Brain pericyte (primary cell): ENCODE results near the gene TGFBR3.

Source experiments
- DNase-seq: peaks from one replicate; pipeline ENCODE4 v3.0.0-alpha.2; 2012; ENCODE audit warnings: low read depth, low spot score

TGFBR3 gene

DNA sequence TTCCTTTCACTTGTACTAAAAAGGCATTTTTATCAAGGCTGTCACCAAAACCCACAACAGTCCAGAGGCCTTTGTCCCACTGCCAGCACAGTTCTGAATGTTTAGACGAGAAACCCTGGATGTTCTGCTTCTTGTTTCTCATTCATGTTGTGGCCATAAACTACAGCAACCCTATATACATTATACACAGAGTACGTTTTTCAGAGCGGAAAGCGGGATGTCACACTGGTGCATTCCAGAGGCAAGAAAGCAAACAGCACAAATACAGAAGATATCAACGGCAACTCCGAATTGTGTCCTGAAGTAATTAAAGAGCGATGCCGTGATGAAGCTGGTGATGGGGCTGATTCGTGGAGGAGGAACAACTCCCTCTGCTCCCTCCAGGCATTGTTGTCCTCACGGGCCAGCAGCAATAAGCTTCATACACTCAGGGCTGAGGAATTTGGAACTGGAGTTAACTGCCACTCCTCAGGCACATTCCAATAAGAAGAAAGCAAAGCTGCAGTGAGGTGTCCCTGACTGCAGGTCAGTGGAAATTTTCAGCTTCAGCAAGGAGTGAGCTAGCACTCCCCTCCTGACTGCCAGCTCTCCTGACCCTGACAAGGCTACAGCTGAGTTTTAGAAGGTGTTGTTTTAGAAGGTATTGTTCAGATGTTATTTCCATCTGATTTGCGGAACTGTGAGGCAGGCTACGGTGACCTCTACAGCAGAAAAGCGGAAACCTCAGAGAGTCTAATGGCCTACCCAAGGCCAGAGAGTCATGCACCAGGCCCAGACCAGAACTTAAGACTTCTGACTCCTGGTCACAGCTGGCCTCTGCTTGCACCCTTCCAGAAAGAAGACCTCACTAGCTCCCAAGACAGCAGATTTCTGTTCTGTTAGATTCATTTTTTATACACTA is 149.0 kb downstream of the TGFBR3 start:
- no peak for DNase-seq

DNA sequence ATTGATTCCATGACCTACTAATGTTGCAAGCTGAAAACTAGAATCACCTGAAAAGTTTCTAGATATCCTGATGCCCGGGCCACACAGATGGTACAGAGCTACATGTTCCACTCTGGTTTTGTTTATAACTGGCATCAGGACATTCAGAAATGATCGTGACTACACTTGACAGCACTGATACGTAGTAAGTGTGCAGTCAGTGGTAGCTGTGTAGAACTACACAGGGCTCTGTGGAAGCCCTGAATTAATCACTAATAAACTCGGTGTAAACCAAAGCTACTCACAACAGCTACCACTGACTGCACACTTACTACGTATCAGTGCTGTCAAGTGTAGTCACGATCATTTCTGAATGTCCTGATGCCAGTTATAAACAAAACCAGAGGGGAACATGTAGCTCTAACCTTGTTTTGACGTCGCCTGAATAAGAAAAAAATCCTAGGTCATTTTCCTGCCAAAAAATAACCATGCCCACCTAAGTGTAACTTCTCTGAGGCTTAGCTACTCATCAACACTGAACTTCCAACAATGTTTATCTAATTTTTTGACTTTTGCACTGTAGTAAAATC is 149.7 kb downstream of the TGFBR3 start:
- no peak for DNase-seq

DNA sequence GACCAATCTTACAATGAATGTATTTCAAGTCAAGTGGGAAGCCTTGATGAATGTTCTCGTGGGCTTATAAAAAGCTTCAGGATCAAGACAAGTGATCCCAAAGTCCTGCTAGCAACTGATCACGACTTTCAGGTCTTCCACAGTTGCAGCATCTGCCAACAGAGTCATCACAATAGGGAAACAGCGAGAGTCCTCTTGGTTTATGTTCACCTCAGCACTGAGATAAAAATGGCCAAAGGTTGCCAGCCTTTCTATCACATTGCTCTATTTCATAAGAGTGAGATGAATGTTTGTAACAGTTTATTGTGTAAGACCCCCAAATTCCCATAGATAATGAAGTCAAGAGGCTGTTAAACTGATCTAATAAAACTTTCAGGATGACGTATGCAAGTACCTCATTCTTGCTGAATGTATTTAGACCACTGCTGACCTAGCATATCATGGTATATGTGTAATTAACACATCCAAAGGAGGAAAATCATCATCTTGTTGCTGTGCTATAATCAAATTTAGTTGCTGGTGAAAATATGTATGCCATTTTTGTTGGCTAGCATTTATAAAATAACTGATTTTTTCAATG is 150.6 kb downstream of the TGFBR3 start:
- no peak for DNase-seq

- no peak for DNase-seq
Observed at GRCh38 chr1:91734761-91735160, 151.2 kb downstream of the TGFBR3 start.

DNA sequence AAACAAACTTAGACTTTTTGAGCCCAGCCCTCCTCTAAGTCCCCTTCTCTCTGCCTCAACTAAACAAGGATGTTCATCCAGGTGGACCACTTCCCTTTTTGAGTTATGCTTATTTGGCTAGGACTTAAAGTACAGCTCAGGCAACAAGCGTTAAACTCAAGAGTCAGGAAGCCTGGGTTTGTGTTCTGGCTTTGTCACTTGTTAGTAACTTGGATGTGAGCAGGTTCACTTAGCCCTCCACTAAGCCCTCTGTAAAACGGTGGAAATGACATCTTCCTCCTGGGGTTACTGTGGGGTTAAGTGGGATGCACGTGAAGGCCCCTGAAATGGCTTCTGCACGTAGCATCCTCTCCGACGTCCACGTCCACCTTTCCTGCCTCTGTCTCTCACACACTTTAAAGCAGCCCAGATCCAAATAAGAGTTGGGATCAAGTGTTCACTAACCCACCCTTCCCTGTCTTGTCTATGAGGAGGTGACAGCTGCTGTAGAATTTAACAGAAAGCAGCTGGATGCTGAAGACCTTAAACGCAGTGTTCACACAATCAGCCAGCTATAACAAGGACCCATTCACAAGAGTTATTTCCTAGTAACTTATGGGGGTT is 152.7 kb downstream of the TGFBR3 start:
- DNase-seq: no peak

DNA sequence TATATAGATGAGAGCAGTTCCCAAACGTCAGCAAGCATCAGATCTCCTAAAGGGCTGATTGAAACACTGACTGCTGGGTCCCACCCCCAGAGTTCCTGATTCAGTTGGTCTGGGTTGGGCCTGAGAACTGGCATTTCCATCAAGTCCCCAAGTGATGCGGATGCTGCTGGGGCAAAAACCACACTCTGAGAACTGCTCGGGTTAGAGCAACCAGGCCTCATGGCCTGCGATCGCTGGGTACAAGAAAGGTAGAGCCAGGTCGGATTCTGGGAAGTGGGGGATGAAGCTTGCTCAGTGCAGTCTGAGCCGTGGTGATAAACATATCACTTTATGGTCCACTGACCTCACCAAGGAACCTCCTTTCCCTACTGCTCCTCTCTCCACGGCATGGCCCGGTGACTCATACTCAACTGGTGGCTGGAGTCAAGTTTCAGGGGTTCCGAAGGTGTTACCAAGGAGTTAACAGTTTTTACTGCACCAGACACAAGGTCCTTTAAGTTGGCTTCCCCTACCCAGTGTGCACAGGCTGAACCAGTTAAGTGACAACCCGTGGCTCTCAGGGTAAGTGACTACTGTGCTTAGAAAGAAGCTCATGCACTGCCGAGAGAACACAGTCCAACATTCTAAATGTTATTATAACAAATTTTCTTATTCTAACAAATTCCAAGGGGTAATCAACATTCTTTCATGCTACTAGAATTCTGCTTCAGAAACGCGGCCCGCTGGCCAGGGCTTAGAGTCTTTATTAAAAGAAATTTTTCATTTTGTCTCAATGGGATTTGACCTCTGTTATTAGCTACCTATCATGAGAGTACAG is 153.5 kb downstream of the TGFBR3 start:
- DNase-seq: no peak

DNA sequence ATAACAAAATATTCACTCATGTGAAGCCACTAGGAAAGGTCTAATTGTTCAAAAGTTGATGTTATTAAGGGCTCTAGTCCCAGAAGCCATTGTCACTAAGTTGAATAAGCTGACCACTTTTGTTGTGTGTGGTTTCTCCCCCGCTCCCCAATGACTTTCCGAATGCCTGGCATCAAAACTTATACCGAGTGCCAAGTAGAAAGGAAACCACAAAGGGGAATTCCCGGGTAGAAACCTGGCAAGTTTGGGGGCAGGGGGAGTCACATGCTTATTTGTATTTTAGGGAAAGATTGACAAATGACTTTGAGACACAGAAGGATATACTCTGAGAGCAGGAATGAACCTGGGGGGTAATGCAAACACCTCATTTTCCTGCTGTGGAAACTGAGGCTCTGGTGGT is 154.1 kb downstream of the TGFBR3 start:
- DNase-seq: no peak

- DNase-seq: no peak
Observed at GRCh38 chr1:91730801-91731732, 154.9 kb downstream of the TGFBR3 start.

DNA sequence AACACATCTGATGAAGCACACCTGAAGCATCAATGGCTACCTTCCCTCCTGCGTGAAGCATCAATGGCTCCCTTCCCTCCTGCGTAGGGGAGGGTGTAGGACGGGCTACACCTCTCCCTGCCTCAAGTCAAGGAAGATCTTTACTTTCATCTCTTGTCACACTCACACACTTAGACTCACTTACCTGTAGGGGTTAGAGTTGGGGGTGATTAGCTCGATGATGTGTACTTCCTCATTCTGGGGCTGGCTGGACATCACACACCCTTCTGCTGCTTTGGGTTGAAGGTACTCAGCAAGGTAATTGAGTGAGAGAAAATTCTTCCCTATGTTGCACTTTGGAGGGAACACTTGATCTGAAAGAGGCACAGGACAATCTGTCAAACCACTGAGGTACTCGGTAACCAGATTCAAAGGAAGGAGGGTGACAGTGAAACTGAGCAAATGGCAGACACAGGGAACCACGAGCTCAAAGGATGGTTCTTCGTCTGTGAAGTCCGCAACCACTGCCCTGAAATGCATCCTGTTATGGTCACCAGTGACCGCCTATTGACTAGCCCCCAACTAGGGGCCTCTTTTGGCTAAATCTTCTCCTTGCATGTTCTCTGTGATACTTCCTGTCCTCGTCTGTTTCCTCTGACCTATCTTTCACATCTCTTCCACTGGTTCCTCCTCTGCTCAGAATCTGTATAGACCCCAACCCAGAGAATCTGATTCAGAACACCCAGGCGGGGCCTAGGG is 156.2 kb downstream of the TGFBR3 start:
- no peak for DNase-seq

DNA sequence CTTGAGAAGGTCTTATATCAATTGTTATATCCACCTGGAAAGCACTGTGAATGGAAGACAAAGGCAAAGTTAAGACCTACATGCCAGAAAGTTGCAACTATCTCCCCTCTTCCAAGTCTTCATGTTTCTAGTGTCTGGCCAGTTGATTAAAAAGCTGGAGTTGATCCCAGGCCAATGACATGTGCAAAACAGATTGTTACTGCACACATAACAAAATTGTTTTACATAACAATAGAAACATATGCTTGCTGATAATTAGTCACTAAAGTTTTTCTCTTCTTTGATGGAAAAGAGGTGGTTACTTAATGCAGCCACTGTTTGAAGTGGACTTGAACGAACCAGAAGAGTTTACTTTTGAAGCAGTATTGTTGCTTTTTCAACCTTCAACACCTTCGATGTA is 158.2 kb downstream of the TGFBR3 start:
- no peak for DNase-seq

DNA sequence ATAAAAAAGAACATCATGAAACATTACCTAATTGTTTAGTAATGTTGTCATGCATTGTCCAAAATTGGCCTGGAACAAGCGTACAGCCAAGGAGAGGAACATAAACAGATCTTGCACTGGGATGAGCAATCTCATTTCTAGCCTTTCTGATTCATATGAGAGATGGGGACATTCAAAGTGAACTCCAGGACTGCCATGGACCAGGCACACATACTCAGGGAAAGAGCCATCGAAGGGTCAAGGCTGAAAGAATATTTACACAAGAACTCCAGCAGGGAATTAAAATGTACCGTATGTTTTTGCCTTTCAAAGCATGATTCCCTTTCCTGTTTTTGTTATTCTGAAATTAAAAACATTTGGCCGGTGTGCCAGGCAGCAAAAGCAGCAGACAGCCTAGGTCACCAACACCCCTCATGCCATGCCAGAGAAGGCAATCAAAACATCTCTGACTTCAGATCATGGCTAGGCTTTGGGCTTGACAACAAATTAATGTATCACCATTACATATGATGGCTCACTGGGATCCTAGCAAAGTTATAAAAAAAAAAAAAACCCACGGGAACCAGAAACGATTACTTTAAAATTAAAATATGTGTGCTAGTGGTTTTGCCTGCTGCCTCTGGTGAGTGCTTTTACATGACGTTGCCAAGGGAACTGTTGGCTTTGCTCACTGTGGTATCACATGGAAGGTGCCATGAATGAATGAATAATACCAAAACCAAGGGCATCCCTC is 159.8 kb downstream of the TGFBR3 start:
- DNase-seq: peak; percentile 56

DNA sequence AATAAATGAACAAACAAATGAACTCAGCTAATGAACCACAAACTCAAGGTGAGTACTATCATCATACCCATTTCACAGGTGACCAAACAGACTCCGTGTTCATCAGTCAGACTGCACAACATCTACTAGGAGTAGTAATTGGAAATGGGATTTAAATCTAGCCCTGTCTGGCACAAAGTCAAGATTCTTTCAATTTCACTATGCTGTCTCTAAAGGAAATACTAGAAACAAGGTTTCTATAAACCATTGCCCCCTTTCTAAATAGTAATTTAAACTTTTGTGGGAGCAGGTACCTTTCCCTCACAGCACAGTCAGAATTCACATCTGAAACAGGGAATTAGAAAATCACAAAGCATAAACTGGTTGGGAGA is 160.3 kb downstream of the TGFBR3 start:
- no peak for DNase-seq

GRCh38 chr1:91724644-91725043 is 161.3 kb downstream of the TGFBR3 start:
- no peak for DNase-seq

DNA sequence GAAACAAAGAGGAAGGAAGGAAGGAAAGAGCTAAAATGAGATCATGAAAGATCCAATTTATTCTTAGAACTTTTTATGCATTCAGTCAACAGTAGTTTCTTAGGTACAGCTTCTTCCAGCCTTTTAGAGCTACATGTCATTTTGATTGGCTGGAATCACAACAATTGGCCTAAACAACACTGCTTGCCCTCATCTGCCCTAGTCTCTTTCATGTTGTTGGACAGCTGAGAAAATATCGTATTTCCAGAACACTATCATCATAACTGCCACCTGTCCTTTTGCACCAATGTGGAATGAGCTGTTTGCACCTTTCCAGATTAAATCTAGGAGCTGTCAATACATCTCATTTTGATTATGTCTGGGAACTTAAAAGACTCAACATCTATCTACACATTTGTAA is 161.7 kb downstream of the TGFBR3 start:
- no peak for DNase-seq

- no peak for DNase-seq
Observed at GRCh38 chr1:91720044-91720443, 165.9 kb downstream of the TGFBR3 start.

- no peak for DNase-seq
Observed at GRCh38 chr1:91718877-91719276, 167.1 kb downstream of the TGFBR3 start.

GRCh38 chr1:91718368-91718767 is 167.6 kb downstream of the TGFBR3 start:
- DNase-seq: no peak

DNA sequence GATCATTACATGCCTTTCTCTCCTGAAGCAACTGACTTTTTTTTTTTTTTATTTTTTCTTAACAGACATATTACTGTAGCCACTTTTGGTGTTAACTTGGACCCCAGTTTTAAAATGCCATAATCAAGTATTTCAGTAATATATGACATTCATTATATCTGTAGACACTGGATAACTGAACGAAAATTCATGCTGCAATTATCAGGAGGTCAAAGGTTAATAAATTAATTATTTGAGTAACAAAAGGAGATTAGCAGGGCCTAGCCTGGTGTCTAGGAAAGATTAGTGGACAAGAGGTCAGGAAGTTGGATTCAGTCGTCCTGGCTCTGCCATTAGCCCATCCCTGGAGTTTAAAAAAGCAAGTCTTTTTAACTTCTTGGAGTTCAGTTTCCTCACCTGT is 168.1 kb downstream of the TGFBR3 start:
- no peak for DNase-seq

- DNase-seq: no peak
Observed at GRCh38 chr1:91716339-91716738, 169.6 kb downstream of the TGFBR3 start.
